Left ventricle myocardium inferior (tissue), 1 donor: ENCODE data around the gene CLEC4G. TPM values are rescaled to one million over a fixed set of nuclear protein-coding genes. Genes with fewer than 3 reads are reported as not detected.

Source experiments
- DNase-seq: peaks from one replicate; pipeline ENCODE4 v3.0.0-alpha.2; 2020
- H3K27ac ChIP-seq: fragments of 200-600 bp; replicated peaks from 2 replicates; pipeline ENCODE4 v1.8.0; 2021
- H3K27me3 ChIP-seq: fragments of 200-600 bp; 2 replicates; pipeline ENCODE4 v1.8.0; 2021; ENCODE audit warnings: low read depth
- H3K36me3 ChIP-seq: fragments of 200-600 bp; 2 replicates; pipeline ENCODE4 v1.8.0; 2021
- H3K4me1 ChIP-seq: fragments of 200-600 bp; 2 replicates; pipeline ENCODE4 v1.8.0; 2021
- H3K4me3 ChIP-seq: fragments of 200-600 bp; 2 replicates; pipeline ENCODE4 v1.8.0; 2021; ENCODE audit warnings: mild to moderate bottlenecking, moderate library complexity
- H3K9me3 ChIP-seq: fragments of 200-600 bp; replicated peaks from 2 replicates; pipeline ENCODE4 v1.8.0; 2021
- intact Hi-C: fragments of 100-400 bp; cut with micrococcal nuclease; formaldehyde crosslinking; loops from one replicate; pipeline ENCODE4 v1.11.0; 2022
- long read RNA-seq: library from polyadenylated mRNA; unstranded; transcript quantifications from one replicate; pipeline ENCODE4 v2.0.0, GENCODE V29; 2021
- total RNA-seq: library from RNA; stranded (reverse); fragmentation: NEBNext Ultra II Directional; extraction: Animal tissue kit (Norgen Biotek cat#: 25700); gene quantifications from one replicate; pipeline ENCODE4 v1.2.1, GENCODE V29; 2021
- TF ChIP-seq, protein P1 (sequence below): fragments of 200-600 bp; IDR thresholded peaks from 2 replicates; pipeline ENCODE4 v1.8.0; 2021; ENCODE audit warnings: antibody characterized with exemption, mild to moderate bottlenecking, borderline replicate concordance
- donor health status: DM: no; HTN: yes; CAD: no; lungs with severe emphysema.

Gene CLEC4G, protein sequence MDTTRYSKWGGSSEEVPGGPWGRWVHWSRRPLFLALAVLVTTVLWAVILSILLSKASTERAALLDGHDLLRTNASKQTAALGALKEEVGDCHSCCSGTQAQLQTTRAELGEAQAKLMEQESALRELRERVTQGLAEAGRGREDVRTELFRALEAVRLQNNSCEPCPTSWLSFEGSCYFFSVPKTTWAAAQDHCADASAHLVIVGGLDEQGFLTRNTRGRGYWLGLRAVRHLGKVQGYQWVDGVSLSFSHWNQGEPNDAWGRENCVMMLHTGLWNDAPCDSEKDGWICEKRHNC
- 0.71 TPM for total RNA-seq
- long read RNA-seq, partial matches to known transcripts: 0 of 1 reads
- long read RNA-seq, other reads (novel, unspliced or antisense): 0 of 1 reads

GRCh38 chr19:7732045-7732444, at the start of gene CLEC4G:
CLEC4G (minus strand) TSS chr19:7732110; CDS start chr19:7732102, 8 bp downstream.
- intact Hi-C loops: no loop called here
- Histone ChIP-seq H3K36me3 (no peaks in the 10 kb centered on the region), H3K9me3 (no peaks in the 10 kb centered on the region), H3K4me3 (no peak within 1 kb of the TSS), H3K27me3 (peaks cover 76% of the 10 kb centered on the region), H3K4me1 (no peaks in the 10 kb centered on the region), H3K27ac (no peak within 1 kb of the TSS)
- DNase-seq: no peak
- TF ChIP-seq, protein P1, sequence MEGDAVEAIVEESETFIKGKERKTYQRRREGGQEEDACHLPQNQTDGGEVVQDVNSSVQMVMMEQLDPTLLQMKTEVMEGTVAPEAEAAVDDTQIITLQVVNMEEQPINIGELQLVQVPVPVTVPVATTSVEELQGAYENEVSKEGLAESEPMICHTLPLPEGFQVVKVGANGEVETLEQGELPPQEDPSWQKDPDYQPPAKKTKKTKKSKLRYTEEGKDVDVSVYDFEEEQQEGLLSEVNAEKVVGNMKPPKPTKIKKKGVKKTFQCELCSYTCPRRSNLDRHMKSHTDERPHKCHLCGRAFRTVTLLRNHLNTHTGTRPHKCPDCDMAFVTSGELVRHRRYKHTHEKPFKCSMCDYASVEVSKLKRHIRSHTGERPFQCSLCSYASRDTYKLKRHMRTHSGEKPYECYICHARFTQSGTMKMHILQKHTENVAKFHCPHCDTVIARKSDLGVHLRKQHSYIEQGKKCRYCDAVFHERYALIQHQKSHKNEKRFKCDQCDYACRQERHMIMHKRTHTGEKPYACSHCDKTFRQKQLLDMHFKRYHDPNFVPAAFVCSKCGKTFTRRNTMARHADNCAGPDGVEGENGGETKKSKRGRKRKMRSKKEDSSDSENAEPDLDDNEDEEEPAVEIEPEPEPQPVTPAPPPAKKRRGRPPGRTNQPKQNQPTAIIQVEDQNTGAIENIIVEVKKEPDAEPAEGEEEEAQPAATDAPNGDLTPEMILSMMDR: no peak

GRCh38 chr19:7781157-7781556, 49.2 kb upstream of the CLEC4G start:
- H3K27me3 ChIP-seq: peaks cover 98% of the 10 kb centered on the region
- TF ChIP-seq, protein P1: no peak

DNA sequence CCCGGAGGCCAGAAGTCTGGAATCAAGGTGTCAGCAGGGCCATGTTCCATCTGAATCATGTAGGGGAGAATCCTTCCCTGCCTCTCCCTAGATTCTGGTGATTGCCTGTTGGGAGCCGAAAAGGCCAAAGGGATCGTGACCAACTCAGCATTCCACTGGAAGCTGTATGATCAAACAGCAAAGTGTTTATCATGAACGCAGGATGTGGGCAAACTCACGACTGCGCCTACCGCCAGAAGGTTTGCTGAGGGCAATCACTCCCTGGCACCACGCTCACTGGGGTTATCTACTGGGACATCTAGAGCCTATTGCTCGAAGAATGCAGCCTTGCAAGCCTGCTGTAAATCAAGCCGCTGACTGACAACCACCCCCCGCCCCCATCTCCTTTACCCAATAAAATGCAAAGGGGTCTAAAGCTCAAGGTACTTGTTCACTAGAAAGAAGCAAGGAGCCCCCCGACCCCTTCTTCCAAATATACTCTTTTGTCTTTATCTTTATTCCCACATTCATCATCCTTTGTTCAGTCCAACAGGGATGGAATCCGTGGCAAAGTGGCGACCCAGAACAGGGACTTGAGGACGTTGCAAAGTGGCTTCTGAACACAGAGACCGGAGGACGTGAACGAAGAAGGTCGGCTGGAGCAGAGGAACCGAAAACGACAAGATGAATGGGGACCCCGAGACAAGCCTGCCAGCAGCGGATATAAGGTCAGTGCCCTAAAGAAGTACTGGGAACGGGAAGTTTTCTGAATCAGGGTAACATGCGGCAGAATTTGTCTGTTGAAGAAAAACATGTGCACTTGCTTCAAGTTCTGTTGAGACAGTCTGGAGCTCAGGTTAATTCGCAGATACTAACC, 47.9 kb upstream of the CLEC4G start:
- Histone ChIP-seq H3K36me3 (no peaks in the 10 kb centered on the region), H3K4me3 (no peak overlapping the region), H3K27ac (no peak overlapping the region), H3K4me1 (no peaks in the 10 kb centered on the region), H3K9me3 (peaks cover 3% of the 10 kb centered on the region), H3K27me3 (peaks cover 98% of the 10 kb centered on the region)
- intact Hi-C loops: no loop called here
- DNase-seq: no peak
- TF ChIP-seq, protein P1: no peak

More at GRCh38 chr19:7781157-7781556, 49.2 kb upstream of the CLEC4G start:
- intact Hi-C loops: no loop called here
- H3K9me3 ChIP-seq: peaks cover 9% of the 10 kb centered on the region
- no peaks in the 10 kb centered on the region for H3K4me1 ChIP-seq
- H3K4me3 ChIP-seq: no peak overlapping the region
- DNase-seq: no peak
- H3K27ac ChIP-seq: no peak overlapping the region
- no peaks in the 10 kb centered on the region for H3K36me3 ChIP-seq

DNA sequence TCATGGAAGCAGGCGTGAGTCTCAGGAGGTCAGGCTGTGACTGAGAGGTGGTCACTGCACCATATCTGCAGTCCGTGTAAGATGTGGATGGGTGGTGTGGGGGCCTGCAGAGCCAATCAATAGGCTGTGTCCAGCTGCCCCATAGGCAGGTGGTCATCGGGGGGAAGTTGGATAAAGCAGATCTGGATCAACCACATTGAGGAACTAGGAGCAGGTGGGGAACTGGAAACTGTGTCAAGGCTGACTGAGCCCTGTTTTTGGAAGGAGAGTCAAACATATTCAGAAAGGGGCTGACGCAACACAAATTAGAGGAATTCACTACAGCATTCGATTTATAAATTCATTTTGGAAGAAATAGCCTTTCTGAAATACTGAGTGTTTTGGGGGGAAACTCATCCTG, 46.2 kb upstream of the CLEC4G start:
- Histone ChIP-seq H3K27me3 (peaks cover 95% of the 10 kb centered on the region), H3K4me1 (no peaks in the 10 kb centered on the region), H3K36me3 (no peaks in the 10 kb centered on the region), H3K4me3 (no peak overlapping the region), H3K9me3 (no peaks in the 10 kb centered on the region), H3K27ac (no peak overlapping the region)
- DNase-seq: no peak
- intact Hi-C loops: no loop called here
- TF ChIP-seq, protein P1: no peak

DNA sequence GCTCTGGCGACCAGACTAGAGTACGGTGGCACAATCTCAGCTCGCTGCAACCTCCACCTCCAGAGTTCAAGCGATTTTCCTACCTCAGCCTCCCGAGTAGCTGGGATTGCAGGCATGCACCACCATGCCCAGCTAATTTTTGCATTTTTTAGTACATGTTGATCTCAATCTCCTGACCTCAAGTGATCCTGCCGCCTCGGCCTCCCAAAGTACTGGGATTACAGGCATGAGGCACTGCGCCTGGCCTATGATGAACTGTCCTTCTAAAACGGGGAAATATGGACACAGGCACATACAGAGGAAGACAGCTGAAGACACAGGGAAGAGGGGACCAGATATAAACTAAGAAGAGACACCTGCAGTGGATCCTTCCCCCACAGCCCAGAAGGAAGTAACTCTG, 43.9 kb upstream of the CLEC4G start:
- Histone ChIP-seq H3K27ac (no peak overlapping the region), H3K9me3 (no peaks in the 10 kb centered on the region), H3K4me1 (no peaks in the 10 kb centered on the region), H3K4me3 (no peak overlapping the region), H3K27me3 (peaks cover 87% of the 10 kb centered on the region), H3K36me3 (no peaks in the 10 kb centered on the region)
- intact Hi-C loops: no loop called here
- no peak for DNase-seq
- TF ChIP-seq, protein P1: no peak
